ENCODE measurements around the gene GCC2.
A peak's percentile ranks its signal among the peaks of the same experiment; 100 is the strongest.
"Not testable (repeated sequence)": the region's sequence is repeated elsewhere in the genome, so short reads cannot be mapped to it uniquely, and the experiment has no call there.

The GCC2 gene

GRCh38 chr2:108448678-108449409, at the start of gene GCC2:
TSS of gene GCC2 (plus strand) at chr2:108449206. CDS start at chr2:108449275, 69 bp downstream.
- DNase-seq = peak; percentile 89 to 96 (median 91)

GRCh38 chr2:108399479-108399878, 49.5 kb upstream of the GCC2 start:
- no peak for DNase-seq

- no peak for DNase-seq
These were observed 47.2 kb upstream of the GCC2 start for GRCh38 chr2:108401800-108402199.

- DNase-seq = no peak
These were observed 45.5 kb upstream of the GCC2 start for GRCh38 chr2:108403494-108403893.

GRCh38 chr2:108404784-108405397, 44.1 kb upstream of the GCC2 start:
- peak in 1 of 3 experiments; percentile 8 for DNase-seq

GRCh38 chr2:108407864-108408729, 40.9 kb upstream of the GCC2 start:
- DNase-seq = no peak

GRCh38 chr2:108409768-108410167, 39.2 kb upstream of the GCC2 start:
- no peak for DNase-seq

- DNase-seq = no peak
These were observed 35.9 kb upstream of the GCC2 start for GRCh38 chr2:108412995-108413710.

GRCh38 chr2:108413711-108414095, 35.3 kb upstream of the GCC2 start:
- no peak for DNase-seq

- no peak for DNase-seq
These were observed 34.6 kb upstream of the GCC2 start for GRCh38 chr2:108414256-108414876.

- peak in 1 of 3 experiments; percentile 10 for DNase-seq
These were observed 34.1 kb upstream of the GCC2 start for GRCh38 chr2:108414945-108415344.

GRCh38 chr2:108417254-108417653, 31.8 kb upstream of the GCC2 start:
- DNase-seq = no peak

- DNase-seq = no peak
These were observed 30.6 kb upstream of the GCC2 start for GRCh38 chr2:108418416-108418815.

GRCh38 chr2:108423067-108423466, 25.9 kb upstream of the GCC2 start:
- DNase-seq = no peak

GRCh38 chr2:108423502-108424251, 25.3 kb upstream of the GCC2 start:
- no peak for DNase-seq

- no peak for DNase-seq
These were observed 20.6 kb upstream of the GCC2 start for GRCh38 chr2:108428286-108429009.

- not testable (repeated sequence) for DNase-seq
These were observed 13.4 kb upstream of the GCC2 start for GRCh38 chr2:108435578-108435977.

- no peak for DNase-seq
These were observed 12.0 kb upstream of the GCC2 start for GRCh38 chr2:108436976-108437375.

- DNase-seq = no peak
These were observed 7.3 kb upstream of the GCC2 start for GRCh38 chr2:108441712-108442111.

- DNase-seq = no peak
These were observed 3.8 kb upstream of the GCC2 start for GRCh38 chr2:108444941-108445840.

All from NCI-H1417 (cell line).